ENCODE data around the gene SLC17A8. TPM values are rescaled to one million over a fixed set of nuclear protein-coding genes. Genes with fewer than 3 reads are reported as not detected.
A peak's percentile ranks its signal among the peaks of the same experiment; 100 is the strongest.
"Not testable (repeated sequence)": the region's sequence is repeated elsewhere in the genome, so short reads cannot be mapped to it uniquely, and the experiment has no call there.

SLC17A8 gene
- total RNA-seq, result not detected
- long read RNA-seq, result 0 reads

- TF ChIP-seq, protein P1, sequence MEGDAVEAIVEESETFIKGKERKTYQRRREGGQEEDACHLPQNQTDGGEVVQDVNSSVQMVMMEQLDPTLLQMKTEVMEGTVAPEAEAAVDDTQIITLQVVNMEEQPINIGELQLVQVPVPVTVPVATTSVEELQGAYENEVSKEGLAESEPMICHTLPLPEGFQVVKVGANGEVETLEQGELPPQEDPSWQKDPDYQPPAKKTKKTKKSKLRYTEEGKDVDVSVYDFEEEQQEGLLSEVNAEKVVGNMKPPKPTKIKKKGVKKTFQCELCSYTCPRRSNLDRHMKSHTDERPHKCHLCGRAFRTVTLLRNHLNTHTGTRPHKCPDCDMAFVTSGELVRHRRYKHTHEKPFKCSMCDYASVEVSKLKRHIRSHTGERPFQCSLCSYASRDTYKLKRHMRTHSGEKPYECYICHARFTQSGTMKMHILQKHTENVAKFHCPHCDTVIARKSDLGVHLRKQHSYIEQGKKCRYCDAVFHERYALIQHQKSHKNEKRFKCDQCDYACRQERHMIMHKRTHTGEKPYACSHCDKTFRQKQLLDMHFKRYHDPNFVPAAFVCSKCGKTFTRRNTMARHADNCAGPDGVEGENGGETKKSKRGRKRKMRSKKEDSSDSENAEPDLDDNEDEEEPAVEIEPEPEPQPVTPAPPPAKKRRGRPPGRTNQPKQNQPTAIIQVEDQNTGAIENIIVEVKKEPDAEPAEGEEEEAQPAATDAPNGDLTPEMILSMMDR (IDR thresholded peaks at IDR 0.05; ENCODE audit: borderline replicate concordance), result no peak
- Histone ChIP-seq H3K36me3 (no peaks in the 10 kb centered on the region), H3K9me3 (replicated peaks) (no peaks in the 10 kb centered on the region), H3K4me3 (no peak within 1 kb of the TSS), H3K4me1 (peaks cover 15% of the 10 kb centered on the region), H3K27me3 (ENCODE audit: low read depth) (peaks cover 52% of the 10 kb centered on the region), H3K27ac (replicated peaks) (no peak within 1 kb of the TSS)
- intact Hi-C loops (cut with micrococcal nuclease), result no loop called here
- no peak for DNase-seq
These were observed at the start of gene SLC17A8 for GRCh38 chr12:100356644-100357223. Gene SLC17A8, plus strand, starts transcription at chr12:100357074. Its CDS starts 318 bp downstream, at chr12:100357392.

- Histone ChIP-seq H3K4me1 (peaks cover 10% of the 10 kb centered on the region), H3K9me3 (replicated peaks) (peaks cover 13% of the 10 kb centered on the region), H3K36me3 (peaks cover 44% of the 10 kb centered on the region)
- DNase-seq; H3K27ac ChIP-seq (replicated peaks); H3K4me3 ChIP-seq; H3K27me3 ChIP-seq (ENCODE audit: low read depth); intact Hi-C loops (cut with micrococcal nuclease): not testable (repeated sequence)
These were observed 48.7 kb upstream of the SLC17A8 start for GRCh38 chr12:100308138-100308537.

DNA sequence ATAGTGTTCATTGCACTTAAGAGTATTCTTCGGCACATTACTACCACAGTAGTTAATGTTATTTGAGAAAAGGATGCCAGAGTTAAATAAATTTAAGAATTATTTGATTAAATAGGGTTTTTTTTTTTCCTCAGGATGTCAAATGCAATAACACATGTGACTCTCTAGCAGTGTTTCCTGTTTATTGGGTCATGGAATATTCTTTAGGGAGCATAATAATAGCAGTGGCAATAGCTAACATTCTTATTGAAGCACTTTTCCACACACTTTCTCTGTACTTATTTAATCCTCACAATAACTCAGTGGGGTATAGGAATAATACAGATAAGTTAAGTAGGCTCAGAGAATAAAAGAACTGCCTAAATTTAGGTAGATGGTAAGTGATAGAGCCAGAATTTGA, 45.6 kb upstream of the SLC17A8 start:
- TF ChIP-seq, protein P1 (IDR thresholded peaks at IDR 0.05; ENCODE audit: borderline replicate concordance), result no peak
- intact Hi-C loops (cut with micrococcal nuclease), result no loop called here
- H3K36me3 ChIP-seq, result peaks cover 52% of the 10 kb centered on the region
- no peaks in the 10 kb centered on the region for H3K27me3 ChIP-seq (ENCODE audit: low read depth)
- no peak for DNase-seq
- H3K9me3 ChIP-seq (replicated peaks), result peaks cover 8% of the 10 kb centered on the region
- H3K27ac ChIP-seq (replicated peaks), result peak overlapping the region; percentile 21
- peaks cover 10% of the 10 kb centered on the region for H3K4me1 ChIP-seq
- no peak overlapping the region for H3K4me3 ChIP-seq

DNA sequence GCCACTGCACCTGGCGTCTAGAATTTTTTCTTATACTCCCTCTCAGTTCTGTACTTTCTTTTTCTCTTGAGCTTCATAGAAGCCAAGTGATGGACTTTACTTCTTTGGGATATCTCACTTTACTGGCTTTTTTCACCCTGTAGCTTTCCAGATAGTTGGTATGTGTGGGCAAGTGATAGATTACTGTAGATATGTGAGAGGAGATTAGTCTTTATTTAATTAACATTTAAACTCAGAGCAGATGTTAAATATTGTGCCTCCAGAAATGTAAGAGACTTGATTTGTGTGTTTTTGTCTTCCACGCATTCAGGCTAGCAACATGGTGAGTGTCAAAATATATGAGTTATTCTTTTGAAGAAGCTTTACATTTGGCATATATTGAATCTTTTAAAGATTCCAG, 39.5 kb upstream of the SLC17A8 start:
- Histone ChIP-seq H3K4me1 (no peaks in the 10 kb centered on the region), H3K36me3 (peaks cover 72% of the 10 kb centered on the region), H3K27ac (replicated peaks) (no peak overlapping the region), H3K9me3 (replicated peaks) (no peaks in the 10 kb centered on the region), H3K27me3 (ENCODE audit: low read depth) (no peaks in the 10 kb centered on the region), H3K4me3 (no peak overlapping the region)
- intact Hi-C loops (cut with micrococcal nuclease), result no loop called here
- TF ChIP-seq, protein P1 (IDR thresholded peaks at IDR 0.05; ENCODE audit: borderline replicate concordance), result no peak
- DNase-seq, result no peak

DNA sequence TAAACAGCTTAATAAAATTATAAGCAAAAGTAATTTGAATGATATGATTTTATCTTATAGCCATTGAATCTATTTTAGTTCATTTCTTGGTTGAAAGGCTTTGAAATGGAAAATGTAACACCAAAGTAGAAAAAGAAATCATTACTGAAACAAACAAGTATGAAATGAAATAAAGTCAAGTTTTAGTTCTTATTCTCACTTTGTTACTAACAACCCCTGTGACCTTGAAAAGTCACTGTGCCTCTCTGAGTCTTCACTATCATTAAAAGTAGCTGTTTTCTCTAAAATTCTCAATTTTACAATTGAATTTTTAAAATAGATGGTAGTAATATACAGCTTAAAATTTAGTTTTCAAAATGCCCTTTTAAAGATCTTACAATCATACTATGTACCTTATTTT, 32.4 kb upstream of the SLC17A8 start:
- H3K27ac ChIP-seq (replicated peaks), result no peak overlapping the region
- DNase-seq, result no peak
- H3K27me3 ChIP-seq (ENCODE audit: low read depth), result no peaks in the 10 kb centered on the region
- TF ChIP-seq, protein P1 (IDR thresholded peaks at IDR 0.05; ENCODE audit: borderline replicate concordance), result no peak
- H3K4me3 ChIP-seq, result no peak overlapping the region
- H3K36me3 ChIP-seq, result peaks cover 53% of the 10 kb centered on the region
- H3K9me3 ChIP-seq (replicated peaks), result no peaks in the 10 kb centered on the region
- no peaks in the 10 kb centered on the region for H3K4me1 ChIP-seq
- intact Hi-C loops (cut with micrococcal nuclease), result no loop called here

DNA sequence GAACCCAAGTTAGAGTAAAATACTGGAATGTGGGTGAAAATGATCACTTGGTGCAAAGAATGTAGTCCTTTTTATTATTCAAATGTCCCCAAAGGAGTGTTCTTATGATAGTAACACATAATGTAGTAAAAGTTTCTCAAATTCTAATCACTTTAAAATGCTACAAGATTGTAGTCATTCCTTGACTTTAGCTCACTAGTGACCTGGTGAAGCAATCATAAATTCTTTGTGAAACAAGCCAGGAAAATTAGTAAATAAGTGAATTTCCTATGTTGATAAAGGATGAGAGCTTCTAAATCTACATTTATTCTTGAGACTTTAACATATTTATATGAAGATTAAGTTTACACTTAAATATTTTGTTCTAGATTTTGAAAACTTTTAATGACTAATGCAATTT, 30.7 kb upstream of the SLC17A8 start:
- H3K27me3 ChIP-seq (ENCODE audit: low read depth), result no peaks in the 10 kb centered on the region
- peaks cover 63% of the 10 kb centered on the region for H3K36me3 ChIP-seq
- TF ChIP-seq, protein P1 (IDR thresholded peaks at IDR 0.05; ENCODE audit: borderline replicate concordance), result no peak
- intact Hi-C loops (cut with micrococcal nuclease), result no loop called here
- H3K4me1 ChIP-seq, result no peaks in the 10 kb centered on the region
- no peak for DNase-seq
- H3K27ac ChIP-seq (replicated peaks), result no peak overlapping the region
- H3K9me3 ChIP-seq (replicated peaks), result no peaks in the 10 kb centered on the region
- no peak overlapping the region for H3K4me3 ChIP-seq

Data from left ventricle myocardium inferior (tissue), 1 donor.